Measurements from ENCODE around the gene WDR45B. TPM values are rescaled to one million over a fixed set of nuclear protein-coding genes. Genes with fewer than 3 reads are reported as not detected.

The WDR45B gene
- total and polyA plus RNA-seq, 8 donors, result 46.8 to 93.1 (median 82.6) TPM

GRCh38 chr17:82670661-82671450, 22.6 kb upstream of the WDR45B start:
- DNase-seq (no peak), ATAC-seq (no peak)
- Histone ChIP-seq H3K9me3 (no peaks in the 10 kb centered on the region), H3K4me1 (peaks cover 0 to 11% of the 10 kb centered on the region in 2 donors), H3K27me3 (no peaks in the 10 kb centered on the region), H3K27ac (peak overlapping the region in 1 of 2 donors; percentile 54), H3K4me3 (no peak overlapping the region), H3K36me3 (no peaks in the 10 kb centered on the region)
- TF ChIP-seq CTCF (IDR thresholded peaks at IDR 0.05), result no peak
- intact Hi-C loops (cut with DNase I), result no loop called here

GRCh38 chr17:82668631-82669099, 20.4 kb upstream of the WDR45B start:
- peak; percentile 39 to 72 for TF ChIP-seq CTCF (IDR thresholded peaks at IDR 0.05)
- ATAC-seq, result peak; percentile 93
- intact Hi-C loops (cut with DNase I), result loop anchor here in 1 of 2 donors (5.0 kb wide), 1 partner anchor 104 kb away; no protein-coding TSS in a partner anchor
- Histone ChIP-seq H3K4me3 (no peak overlapping the region), H3K4me1 (peaks cover 0 to 11% of the 10 kb centered on the region in 2 donors), H3K27ac (no peak overlapping the region), H3K27me3 (no peaks in the 10 kb centered on the region), H3K9me3 (no peaks in the 10 kb centered on the region), H3K36me3 (no peaks in the 10 kb centered on the region)
- peak in 3 of 4 donors; percentile 55 to 88 (median 65) for DNase-seq

- Histone ChIP-seq H3K9me3 (no peaks in the 10 kb centered on the region), H3K4me1 (peaks cover 0 to 11% of the 10 kb centered on the region in 2 donors), H3K4me3 (no peak overlapping the region), H3K27ac (no peak overlapping the region), H3K27me3 (no peaks in the 10 kb centered on the region), H3K36me3 (no peaks in the 10 kb centered on the region)
- ATAC-seq, result no peak
- TF ChIP-seq CTCF (IDR thresholded peaks at IDR 0.05), result no peak
- intact Hi-C loops (cut with DNase I), result loop anchor here in 1 of 2 donors (5.0 kb wide), 1 partner anchor 104 kb away; no protein-coding TSS in a partner anchor
- DNase-seq, result no peak
These were observed 19.9 kb upstream of the WDR45B start for GRCh38 chr17:82668024-82668630.

GRCh38 chr17:82667668-82668000, 19.4 kb upstream of the WDR45B start:
- Histone ChIP-seq H3K9me3 (no peaks in the 10 kb centered on the region), H3K4me3 (no peak overlapping the region), H3K4me1 (peaks cover 0 to 11% of the 10 kb centered on the region in 2 donors), H3K27me3 (no peaks in the 10 kb centered on the region), H3K27ac (no peak overlapping the region), H3K36me3 (no peaks in the 10 kb centered on the region)
- intact Hi-C loops (cut with DNase I), result loop anchor here in 1 of 2 donors (5.0 kb wide), 1 partner anchor 105 kb away; no protein-coding TSS in a partner anchor
- no peak for TF ChIP-seq CTCF (IDR thresholded peaks at IDR 0.05)
- ATAC-seq (no peak), DNase-seq (peak in 1 of 4 donors; percentile 63)
